ENCODE measurements around the gene GSTA4. TPM values are rescaled to one million over a fixed set of nuclear protein-coding genes. Genes with fewer than 3 reads are reported as not detected.

Gene GSTA4
- total and polyA plus RNA-seq, 12 donors = 144 to 1,199 (median 353) TPM

- Histone ChIP-seq H3K4me1 (replicated peaks in 1 of 2) (peaks cover 0 to 8% of the 10 kb centered on the region in 2 donors), H3K36me3 (replicated peaks in 1 of 2) (peaks cover 0 to 44% of the 10 kb centered on the region in 2 donors), H3K27me3 (no peaks in the 10 kb centered on the region), H3K9me3 (replicated peaks in 1 of 3) (no peaks in the 10 kb centered on the region), H3K4me3 (no peak overlapping the region), H3K27ac (no peak overlapping the region)
- no peak for DNase-seq
- intact Hi-C loops (cut with DNase I) = loop anchor here in 1 of 2 donors (10.0 kb wide), 1 partner anchor 88 kb away; no protein-coding TSS in a partner anchor
- 71 to 80% (median 77%) methylated on average over 3 of the region's 3 CpGs for WGBS, 4 donors
- TF ChIP-seq, protein P1, sequence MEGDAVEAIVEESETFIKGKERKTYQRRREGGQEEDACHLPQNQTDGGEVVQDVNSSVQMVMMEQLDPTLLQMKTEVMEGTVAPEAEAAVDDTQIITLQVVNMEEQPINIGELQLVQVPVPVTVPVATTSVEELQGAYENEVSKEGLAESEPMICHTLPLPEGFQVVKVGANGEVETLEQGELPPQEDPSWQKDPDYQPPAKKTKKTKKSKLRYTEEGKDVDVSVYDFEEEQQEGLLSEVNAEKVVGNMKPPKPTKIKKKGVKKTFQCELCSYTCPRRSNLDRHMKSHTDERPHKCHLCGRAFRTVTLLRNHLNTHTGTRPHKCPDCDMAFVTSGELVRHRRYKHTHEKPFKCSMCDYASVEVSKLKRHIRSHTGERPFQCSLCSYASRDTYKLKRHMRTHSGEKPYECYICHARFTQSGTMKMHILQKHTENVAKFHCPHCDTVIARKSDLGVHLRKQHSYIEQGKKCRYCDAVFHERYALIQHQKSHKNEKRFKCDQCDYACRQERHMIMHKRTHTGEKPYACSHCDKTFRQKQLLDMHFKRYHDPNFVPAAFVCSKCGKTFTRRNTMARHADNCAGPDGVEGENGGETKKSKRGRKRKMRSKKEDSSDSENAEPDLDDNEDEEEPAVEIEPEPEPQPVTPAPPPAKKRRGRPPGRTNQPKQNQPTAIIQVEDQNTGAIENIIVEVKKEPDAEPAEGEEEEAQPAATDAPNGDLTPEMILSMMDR (IDR thresholded peaks at IDR 0.05) = no peak
- TF ChIP-seq POLR2A (IDR thresholded peaks at IDR 0.05) = no peak
Measured at GRCh38 chr6:52982680-52983079, 12.4 kb downstream of the GSTA4 start.

GRCh38 chr6:52981222-52981900 lies 13.7 kb downstream of the GSTA4 start:
- TF ChIP-seq POLR2A (IDR thresholded peaks at IDR 0.05) = no peak
- TF ChIP-seq, protein P1 (IDR thresholded peaks at IDR 0.05) = no peak
- Histone ChIP-seq H3K4me1 (replicated peaks in 1 of 2) (peaks cover 0 to 14% of the 10 kb centered on the region in 2 donors), H3K27me3 (no peaks in the 10 kb centered on the region), H3K4me3 (no peak overlapping the region), H3K27ac (no peak overlapping the region), H3K9me3 (replicated peaks in 1 of 3) (no peaks in the 10 kb centered on the region), H3K36me3 (replicated peaks in 1 of 2) (peaks cover 0 to 36% of the 10 kb centered on the region in 2 donors)
- intact Hi-C loops (cut with DNase I) = loop anchor here in 1 of 2 donors (10.0 kb wide), 1 partner anchor 87 kb away; no protein-coding TSS in a partner anchor
- no peak for DNase-seq

GRCh38 chr6:52976591-52977035 lies 18.5 kb downstream of the GSTA4 start:
- WGBS, 4 donors = 44 to 55% (median 50%) methylated on average over 3 of the region's 3 CpGs
- Histone ChIP-seq H3K27me3 (no peaks in the 10 kb centered on the region), H3K4me3 (no peak overlapping the region), H3K4me1 (replicated peaks in 1 of 2) (peaks cover 0 to 24% of the 10 kb centered on the region in 2 donors), H3K36me3 (replicated peaks in 1 of 2) (no peaks in the 10 kb centered on the region), H3K27ac (peak overlapping the region; percentile 1 to 66 (median 31)), H3K9me3 (replicated peaks in 1 of 3) (no peaks in the 10 kb centered on the region)
- no peak for TF ChIP-seq POLR2A (IDR thresholded peaks at IDR 0.05)
- TF ChIP-seq, protein P1 (IDR thresholded peaks at IDR 0.05) = no peak
- intact Hi-C loops (cut with DNase I) = no loop called here
- DNase-seq = peak in 4 of 7 donors; percentile 26 to 74 (median 38)

- TF ChIP-seq, protein P1 (IDR thresholded peaks at IDR 0.05) = no peak
- TF ChIP-seq POLR2A (IDR thresholded peaks at IDR 0.05) = no peak
- H3K36me3 ChIP-seq (replicated peaks in 1 of 2) = no peaks in the 10 kb centered on the region
- 74 to 83% (median 75%) methylated on average over 4 of the region's 4 CpGs for WGBS, 4 donors
- no peaks in the 10 kb centered on the region for H3K27me3 ChIP-seq
- peaks cover 0 to 24% of the 10 kb centered on the region in 2 donors for H3K4me1 ChIP-seq (replicated peaks in 1 of 2)
- no peaks in the 10 kb centered on the region for H3K9me3 ChIP-seq (replicated peaks in 1 of 3)
- intact Hi-C loops (cut with DNase I) = no loop called here
- peak overlapping the region in 4 of 5 donors; percentile 17 to 66 (median 31) for H3K27ac ChIP-seq
- H3K4me3 ChIP-seq = no peak overlapping the region
- DNase-seq = no peak
Measured at GRCh38 chr6:52976149-52976548, 18.9 kb downstream of the GSTA4 start.
